NCI-H510A (cell line): ENCODE measurements around the gene FOSL1.
A peak's percentile ranks its signal among the peaks of the same experiment; 100 is the strongest.

Source experiments
- DNase-seq: peaks from one replicate; lab custom pipeline; 2025; lab: John Stamatoyannopoulos, UW

The FOSL1 gene

GRCh38 chr11:65919573-65920371 lies 19.6 kb upstream of the FOSL1 start:
- no peak for DNase-seq

GRCh38 chr11:65919141-65919572 lies 19.0 kb upstream of the FOSL1 start, which contains the start of gene DRAP1:
TSS of gene DRAP1 (plus strand) at chr11:65919426. CDS start at chr11:65919502, 76 bp downstream.
- DNase-seq = peak; percentile 95

DNA sequence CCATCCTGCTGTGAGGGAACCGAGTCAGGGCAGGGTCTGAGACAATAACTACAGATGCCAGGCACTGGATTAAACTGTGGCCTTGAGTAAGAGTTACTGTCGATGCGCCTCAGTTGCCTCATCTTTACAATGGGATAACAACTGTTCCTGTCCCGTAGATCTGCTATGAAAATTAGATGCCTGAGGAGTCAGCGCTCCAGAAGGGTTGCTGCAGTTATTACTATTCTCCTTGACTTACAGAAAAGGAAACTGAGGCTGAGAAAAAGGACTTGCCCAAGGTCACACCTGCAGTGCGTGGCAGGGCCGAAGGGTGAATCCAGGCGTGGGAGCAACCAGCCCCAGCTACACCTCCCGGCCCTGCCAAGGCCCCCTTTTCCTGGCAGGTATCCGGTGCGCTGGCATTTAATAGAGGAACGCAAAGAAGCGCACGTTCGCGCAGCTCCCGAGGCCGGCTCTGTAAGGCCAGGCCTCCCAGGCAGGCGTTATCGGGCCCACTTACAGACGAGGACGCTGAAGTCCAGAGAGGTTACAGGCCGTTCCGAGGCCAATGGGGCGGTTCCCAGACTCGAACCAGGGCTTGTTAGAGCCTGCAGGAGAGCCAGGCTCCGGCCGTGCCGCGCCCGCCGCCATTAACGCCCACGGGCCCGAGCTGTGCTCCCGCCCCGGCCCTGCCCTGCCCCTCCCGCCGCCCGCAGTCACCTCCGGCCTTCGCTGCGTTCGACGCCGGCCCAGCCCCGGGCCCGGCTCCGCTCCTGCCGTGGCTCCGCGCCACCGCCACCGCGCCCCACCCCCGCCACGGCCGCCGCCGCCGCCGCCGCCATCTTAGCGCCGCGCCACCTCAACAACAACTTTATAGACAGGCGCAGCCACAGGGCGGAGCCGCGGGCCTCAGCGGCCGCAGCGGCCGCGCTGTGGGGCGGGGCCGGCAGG lies 18.3 kb upstream of the FOSL1 start, which contains the start of gene C11orf68:
C11orf68 (minus strand) TSS at position 852 of the 930 bp plus-strand sequence; CDS start at position 821, 31 bp downstream.
- DNase-seq = no peak

- DNase-seq = no peak
Observed at GRCh38 chr11:65917434-65918210, 17.4 kb upstream of the FOSL1 start.

GRCh38 chr11:65917077-65917433 lies 16.9 kb upstream of the FOSL1 start:
- no peak for DNase-seq

GRCh38 chr11:65916391-65916790 lies 16.2 kb upstream of the FOSL1 start:
- no peak for DNase-seq

DNA sequence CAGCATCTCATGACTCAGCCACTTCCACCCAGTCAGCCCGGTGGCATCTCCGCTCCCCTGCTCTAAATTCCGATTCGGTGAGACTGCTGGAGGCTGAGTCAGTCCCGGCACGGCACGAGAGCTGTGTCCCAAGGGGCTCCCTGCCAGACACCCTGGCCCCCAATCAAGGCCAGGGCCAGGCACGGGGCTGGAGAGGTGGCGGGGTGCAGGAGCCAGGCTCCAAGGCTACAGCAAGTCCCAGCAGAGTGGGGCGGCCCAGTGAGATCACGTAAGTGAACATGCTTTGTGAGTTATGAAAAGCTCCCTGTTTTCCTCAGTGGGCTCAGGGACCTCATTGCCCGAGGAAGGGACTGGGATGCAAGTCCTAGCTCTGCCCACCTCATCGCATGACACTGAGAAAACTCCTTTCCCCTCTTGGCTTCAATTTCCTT lies 15.6 kb upstream of the FOSL1 start:
- no peak for DNase-seq

DNA sequence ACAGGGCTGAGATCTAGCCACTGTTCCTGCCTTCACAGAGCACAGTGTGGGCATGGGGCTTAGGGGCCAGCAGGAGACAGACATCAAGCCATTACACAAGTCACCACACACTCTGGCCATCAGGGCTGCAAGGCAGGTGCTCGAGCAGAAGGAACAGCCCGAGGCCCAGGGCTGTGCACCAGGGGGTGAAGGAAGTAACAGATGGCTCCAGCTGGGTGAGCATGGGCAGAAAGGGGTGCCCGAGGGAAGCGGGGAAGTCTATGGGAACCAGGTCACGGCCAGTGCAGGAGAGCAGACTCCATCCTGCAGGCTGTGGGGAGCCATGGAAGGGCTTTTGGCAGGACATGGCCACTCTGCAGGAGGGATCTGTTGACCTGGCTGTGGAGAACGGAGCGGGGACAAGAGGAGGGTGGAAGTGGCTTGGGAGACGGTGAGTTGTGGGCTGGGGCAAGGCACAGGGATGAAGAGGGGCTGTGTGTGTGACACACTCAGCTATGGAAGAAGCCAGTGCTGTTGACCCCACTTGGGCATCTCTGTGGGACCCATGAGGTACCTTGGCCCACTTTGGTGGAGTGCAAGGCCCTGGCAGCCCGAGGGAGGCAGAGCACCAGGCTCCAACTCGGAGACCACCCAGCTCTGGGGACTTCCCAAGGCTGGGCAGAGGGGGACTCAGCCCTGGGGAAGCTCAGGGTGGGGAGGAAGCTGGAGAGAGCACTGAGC lies 15.1 kb upstream of the FOSL1 start:
- no peak for DNase-seq

DNA sequence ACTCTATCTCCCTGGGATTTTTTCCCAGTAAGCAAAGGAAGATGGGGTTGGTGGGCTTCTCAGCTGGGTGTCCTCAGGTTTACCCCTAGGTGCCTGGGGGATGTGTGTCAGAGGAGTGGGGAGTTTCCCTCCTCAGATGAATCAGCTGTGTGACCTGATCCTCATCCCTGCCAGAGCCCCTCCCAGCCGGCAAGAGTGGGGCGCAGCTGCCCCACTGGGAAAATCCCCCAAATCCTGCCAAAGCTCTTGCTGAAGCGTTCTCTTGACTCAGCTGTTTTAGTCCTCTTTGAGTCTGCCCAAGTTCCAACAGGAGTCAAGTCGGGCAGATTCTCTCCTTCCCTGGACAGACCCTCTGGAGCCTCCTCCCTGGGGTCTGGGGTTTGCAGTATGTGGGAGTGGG lies 12.7 kb upstream of the FOSL1 start:
- no peak for DNase-seq

DNA sequence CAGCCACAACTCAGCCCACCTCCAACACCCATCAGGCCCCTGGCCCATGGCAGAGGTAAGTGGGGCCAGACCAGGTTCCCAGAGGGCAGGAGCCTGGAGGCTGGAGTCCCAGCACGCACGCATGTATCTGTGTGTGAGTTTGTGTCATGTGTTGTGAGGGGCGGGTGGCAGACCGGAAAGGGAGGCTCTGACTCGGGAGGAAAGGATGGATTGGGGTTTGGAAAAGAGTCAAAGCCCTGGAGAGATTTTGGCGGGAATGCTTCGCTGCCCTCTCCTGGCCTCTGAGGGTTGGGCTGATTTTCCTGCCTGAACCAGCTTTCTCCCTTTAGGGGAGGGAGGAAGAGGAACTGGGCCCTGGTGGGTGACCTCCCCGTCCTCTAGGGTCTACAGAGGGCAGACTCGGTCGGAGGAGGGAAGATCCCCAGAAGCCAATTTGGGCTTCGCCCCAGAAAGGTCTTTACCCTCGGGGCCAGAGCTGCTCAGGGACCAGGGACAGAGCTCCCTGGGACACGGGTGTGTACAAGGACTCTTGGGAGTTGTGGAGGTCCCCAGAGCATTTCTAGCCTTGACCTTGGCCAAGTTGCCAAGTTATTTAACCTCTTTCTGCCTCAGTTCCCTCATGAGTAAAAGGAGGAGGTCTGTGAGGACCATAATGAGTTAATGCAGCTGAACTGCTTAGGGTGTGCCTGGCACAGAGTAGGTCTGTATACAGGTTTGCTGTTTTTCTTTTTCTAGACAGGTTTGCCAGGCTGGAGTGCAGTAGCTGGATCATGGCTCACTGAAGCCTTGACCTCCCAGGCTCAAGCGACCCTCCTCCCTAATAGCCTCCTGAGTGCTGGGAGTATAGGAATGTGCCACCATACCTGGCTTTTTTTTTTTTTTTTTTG lies 11.7 kb upstream of the FOSL1 start:
- DNase-seq = peak; percentile 53

DNA sequence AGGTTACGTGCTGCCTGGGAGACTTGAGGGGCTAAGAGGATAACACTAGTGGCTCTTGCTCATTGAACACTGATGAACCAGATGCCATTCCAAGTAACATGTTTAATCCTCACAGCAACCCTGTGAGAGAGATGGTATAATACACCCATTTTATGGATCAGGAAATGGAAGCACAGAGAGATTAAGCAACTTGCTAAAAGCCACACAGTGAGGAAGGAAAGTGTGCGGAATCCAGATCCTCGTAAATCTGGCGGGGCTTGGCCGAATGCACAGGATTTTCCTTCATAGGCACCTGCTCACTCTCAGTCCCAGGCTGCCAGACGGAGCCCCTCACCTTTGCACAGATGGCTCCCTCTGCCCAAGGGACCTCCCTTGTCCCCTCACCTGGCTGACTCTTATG lies 7.7 kb upstream of the FOSL1 start:
- DNase-seq = no peak

- DNase-seq = no peak
Observed at GRCh38 chr11:65906602-65907001, 6.4 kb upstream of the FOSL1 start.

GRCh38 chr11:65903715-65904114 lies 3.5 kb upstream of the FOSL1 start:
- no peak for DNase-seq

GRCh38 chr11:65903068-65903481 lies 2.9 kb upstream of the FOSL1 start:
- no peak for DNase-seq

DNA sequence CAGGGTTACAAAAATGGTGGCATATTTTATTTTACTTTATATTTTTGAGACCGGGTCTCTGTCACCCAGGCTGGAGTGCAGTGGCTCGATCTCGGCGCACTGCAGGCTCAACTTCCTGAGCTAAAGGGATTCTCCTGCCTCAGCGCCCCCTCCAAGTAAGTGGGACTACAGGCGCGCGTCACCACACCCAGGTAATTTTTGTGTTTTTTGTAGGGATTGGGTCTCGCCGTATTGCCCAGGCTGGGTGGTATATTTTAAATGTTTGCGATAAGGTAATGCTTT lies 652 bp upstream of the FOSL1 start:
- no peak for DNase-seq

GRCh38 chr11:65899356-65900124 lies 648 bp downstream of the FOSL1 start:
- DNase-seq = no peak

- no peak for DNase-seq
Observed at GRCh38 chr11:65898656-65899355, 1.4 kb downstream of the FOSL1 start.

DNA sequence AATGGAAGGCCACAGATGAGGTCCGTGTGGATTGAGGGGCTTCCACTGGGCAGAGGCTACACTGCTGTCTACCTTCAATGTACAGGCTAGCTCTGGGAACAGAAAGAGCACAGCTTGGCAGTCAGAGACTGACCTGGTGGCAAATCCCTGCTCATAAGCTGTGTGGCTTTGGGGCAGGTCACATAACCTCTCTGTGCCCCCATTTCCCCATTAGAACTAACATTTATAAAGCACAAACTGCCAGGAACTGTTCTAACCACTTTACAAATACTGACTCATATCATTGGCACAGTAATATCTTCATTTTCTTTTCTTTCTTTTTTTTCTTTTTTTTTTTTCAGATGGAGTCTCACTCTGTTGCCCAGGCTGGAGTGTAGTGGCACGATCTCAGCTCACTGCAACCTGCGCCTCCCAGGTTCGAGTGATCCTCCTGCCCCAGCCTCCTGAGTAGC lies 3.1 kb downstream of the FOSL1 start:
- no peak for DNase-seq
